H1 (cell line): ENCODE results near the gene KCNJ12. TPM values are rescaled to one million over a fixed set of nuclear protein-coding genes. Genes with fewer than 3 reads are reported as not detected.
"Not testable (repeated sequence)": the region's sequence is repeated elsewhere in the genome, so short reads cannot be mapped to it uniquely, and the experiment has no call there.

Experiments used
- CTCF ChIA-PET: fragments of 300-600 bp; sonication (Branson Sonifier 250); formaldehyde crosslinking; loops from one replicate; lab custom pipeline; 2021; ENCODE audit not compliant: partially characterized antibody; lab: Charles Lee
- POLR2A ChIA-PET: fragments of 300-600 bp; sonication (Branson Sonifier 250); formaldehyde crosslinking; loops from one replicate; lab custom pipeline; 2021; ENCODE audit warnings: inconsistent platforms; ENCODE audit not compliant: partially characterized antibody; lab: Charles Lee
- DNase-seq, 2 experiments: peaks; one replicate each; pipeline versions ENCODE4 v3.0.0 to v3.0.0-alpha.2; 2010 to 2022; ENCODE audit warnings: low spot score in 2 of 2, low read depth in 1 of 2, mixed read lengths in 1 of 2
- FAIRE-seq: peaks from 2 replicates; lab custom pipeline; 2011; peaks lifted over from hg19 to GRCh38; lab: Jason Lieb, UNC
- H2AFZ ChIP-seq: 2 replicates; pipeline ENCODE4 v1.8.1; 2012; ENCODE audit warnings: low read length, inconsistent platforms
- H2AK5ac ChIP-seq: 2 replicates; pipeline ENCODE4 v1.6.1; 2013; ENCODE audit warnings: low read depth, low read length
- H2BK120ac ChIP-seq: replicated peaks from 2 replicates; pipeline ENCODE3; 2013; ENCODE audit warnings: low read depth, low read length, inconsistent platforms
- H2BK12ac ChIP-seq: 2 replicates; pipeline ENCODE4 v1.6.1; 2013; ENCODE audit warnings: low read depth, low read length
- H2BK15ac ChIP-seq: 2 replicates; pipeline ENCODE4 v1.6.1; 2013; ENCODE audit warnings: low read length
- H2BK20ac ChIP-seq: 2 replicates; pipeline ENCODE4 v1.6.1; 2013; ENCODE audit warnings: low read length
- H2BK5ac ChIP-seq: 2 replicates; pipeline ENCODE4 v1.6.1; 2013; ENCODE audit warnings: low read depth, low read length
- H3K14ac ChIP-seq: 2 replicates; pipeline ENCODE4 v1.6.1; 2013; ENCODE audit warnings: inconsistent platforms; ENCODE audit not compliant: insufficient read length
- H3K18ac ChIP-seq: 2 replicates; pipeline ENCODE4 v1.6.1; 2013; ENCODE audit warnings: low read length; ENCODE audit errors: extremely low read depth
- H3K23ac ChIP-seq: 2 replicates; pipeline ENCODE4 v1.6.1; 2013; ENCODE audit warnings: inconsistent platforms; ENCODE audit not compliant: insufficient read length
- H3K23me2 ChIP-seq: 2 replicates; pipeline ENCODE4 v1.6.1; 2013; ENCODE audit warnings: low read depth, low read length
- H3K27ac ChIP-seq: 2 replicates; pipeline ENCODE4 v1.6.1; 2011; ENCODE audit warnings: low read depth, low read length, inconsistent platforms
- H3K27me3 ChIP-seq, 4 experiments: replicated peaks in 1 of 4; 1 replicate in 1 of 4; 2 replicates in 3 of 4; pipeline versions ENCODE4 v1.6.1 to v1.8.1; 2011 to 2013; ENCODE audit warnings: low read length in 3 of 4, mild to moderate bottlenecking in 3 of 4, inconsistent platforms in 2 of 4, mixed read lengths in 2 of 4, moderate library complexity in 1 of 4; ENCODE audit not compliant: control insufficient read depth in 3 of 4, insufficient read depth in 3 of 4; ENCODE audit errors: extremely low read depth in 1 of 4
- H3K36me3 ChIP-seq, 4 experiments: 2 replicates each; pipeline versions ENCODE4 v1.6.1 to v1.8.1; 2011 to 2013; ENCODE audit warnings: mild to moderate bottlenecking in 4 of 4, low read length in 3 of 4, moderate library complexity in 2 of 4, control low read depth in 1 of 4, inconsistent platforms in 1 of 4; ENCODE audit not compliant: insufficient read depth in 4 of 4, control insufficient read depth in 2 of 4
- H3K4ac ChIP-seq: replicated peaks from 2 replicates; pipeline ENCODE3; 2013; ENCODE audit warnings: low read length, low read depth, mixed read lengths, inconsistent platforms; ENCODE audit not compliant: insufficient read length
- H3K4me1 ChIP-seq, 4 experiments: replicated peaks in 1 of 4; 1 replicate in 1 of 4; 2 replicates in 3 of 4; pipeline versions ENCODE4 v1.6.1 to v1.8.1; 2011 to 2013; ENCODE audit warnings: low read length in 3 of 4, inconsistent platforms in 2 of 4, mixed read lengths in 1 of 4; ENCODE audit not compliant: insufficient read depth in 4 of 4, control insufficient read depth in 3 of 4
- H3K4me2 ChIP-seq, 2 experiments: 2 replicates each; pipeline versions ENCODE4 v1.6.1 to v1.8.1; 2011 to 2013; ENCODE audit warnings: low read depth in 2 of 2, low read length in 2 of 2, control low read depth in 1 of 2, inconsistent platforms in 1 of 2, mild to moderate bottlenecking in 1 of 2; ENCODE audit not compliant: insufficient read depth in 1 of 2
- H3K4me3 ChIP-seq, 4 experiments: fragments of 200-600, 300-600 bp in 1 of 4; sonication (generic), shearing (Covaris generic), sonication (Bioruptor Twin) in 1 of 4; 2 replicates each; pipeline versions ENCODE4 v1.5.1 to v1.8.1; 2011 to 2016; ENCODE audit warnings: low read length in 4 of 4, low read depth in 3 of 4, control low read depth in 2 of 4, inconsistent platforms in 2 of 4, mild to moderate bottlenecking in 2 of 4, mixed read lengths in 1 of 4, moderate library complexity in 1 of 4; ENCODE audit not compliant: insufficient read depth in 2 of 4; ENCODE audit errors: extremely low read depth in 1 of 4
- H3K56ac ChIP-seq: replicated peaks from 2 replicates; pipeline ENCODE3; 2013; ENCODE audit warnings: low read depth, mild to moderate bottlenecking, mixed read lengths, low read length, inconsistent platforms; ENCODE audit not compliant: insufficient read length
- H3K79me1 ChIP-seq: 2 replicates; pipeline ENCODE4 v1.6.1; 2013; ENCODE audit warnings: low read depth, low read length, control low read depth
- H3K79me2 ChIP-seq, 2 experiments: 2 replicates each; pipeline versions ENCODE4 v1.6.1 to v1.8.1; 2012 to 2013; ENCODE audit warnings: low read length in 2 of 2, mild to moderate bottlenecking in 2 of 2, inconsistent platforms in 1 of 2; ENCODE audit not compliant: insufficient read depth in 2 of 2, control insufficient read depth in 1 of 2
- H3K9ac ChIP-seq, 4 experiments: replicated peaks in 1 of 4; 1 replicate in 1 of 4; 2 replicates in 3 of 4; pipeline versions ENCODE4 v1.6.1 to v1.8.1; 2011 to 2013; ENCODE audit warnings: low read depth in 3 of 4, low read length in 3 of 4, control low read depth in 2 of 4, mild to moderate bottlenecking in 2 of 4, moderate library complexity in 2 of 4, inconsistent platforms in 1 of 4; ENCODE audit errors: extremely low read depth in 1 of 4
- H3K9me3 ChIP-seq, 2 experiments: 2 replicates each; pipeline versions ENCODE4 v1.6.1 to v1.8.1; 2012 to 2013; ENCODE audit warnings: mild to moderate bottlenecking in 2 of 2, moderate library complexity in 2 of 2, control low read depth in 1 of 2, inconsistent platforms in 1 of 2, low read depth in 1 of 2, low read length in 1 of 2, mixed read lengths in 1 of 2; ENCODE audit not compliant: insufficient read depth in 2 of 2
- H4K20me1 ChIP-seq, 2 experiments: replicated peaks in 1 of 2; 2 replicates each; pipeline versions ENCODE3 to v1.8.1; 2011 to 2013; ENCODE audit warnings: inconsistent platforms in 2 of 2, low read length in 2 of 2, mild to moderate bottlenecking in 1 of 2; ENCODE audit not compliant: insufficient read depth in 2 of 2, control insufficient read depth in 1 of 2
- H4K5ac ChIP-seq: 2 replicates; pipeline ENCODE4 v1.6.1; 2013; ENCODE audit warnings: low read length, low read depth, mixed read lengths, inconsistent platforms; ENCODE audit not compliant: insufficient read length
- H4K8ac ChIP-seq: 2 replicates; pipeline ENCODE4 v1.8.0; 2013; ENCODE audit warnings: mild to moderate bottlenecking, moderate library complexity, low read length, inconsistent platforms; ENCODE audit not compliant: insufficient read depth; ENCODE audit errors: extremely low read depth
- H4K91ac ChIP-seq: replicated peaks from 2 replicates; pipeline ENCODE3; 2013; ENCODE audit warnings: low read length, mixed read lengths, inconsistent platforms; ENCODE audit not compliant: insufficient read length
- WGBS, 2 experiments: shearing (Covaris generic) in 1 of 2; methylation state at CpG; one replicate each; pipeline versions ENCODE4 v1.1.6 to v1.1.7; 2013 to 2015; ENCODE audit warnings: low lambda C conversion rate in 2 of 2, mixed read lengths in 2 of 2, inconsistent platforms in 1 of 2, low coverage in 1 of 2, missing lambda C conversion rate in 1 of 2; ENCODE audit not compliant: insufficient replicate concordance in 2 of 2, insufficient coverage in 1 of 2, insufficient read length in 1 of 2; ENCODE audit errors: extremely low coverage in 1 of 2, missing lambda C conversion rate in 1 of 2; 5-methylcytosine and 5-hydroxymethylcytosine counted together
- polyA plus RNA-seq, 7 experiments: library from polyadenylated mRNA; depleted of rRNA in 3 of 7; stranded (reverse) in 5 of 7; unstranded in 2 of 7; fragments of >200 nt in 5 of 7; fragments of 200-250 nt in 2 of 7; gene quantifications; 1 replicate in 5 of 7; 2 replicates in 1 of 7; 4 replicates in 1 of 7; pipeline versions ENCODE4 v1.2.1 to v1.2.3, GENCODE V29; 2011 to 2013; ENCODE audit warnings: missing spikeins in 2 of 7, mixed read lengths in 2 of 7
- total RNA-seq: library from RNA; stranded (reverse); fragmentation: NEBNext Ultra II Directional; extraction: Animal tissue kit (Norgen Biotek cat#: 25700); gene quantifications from 2 replicates; pipeline ENCODE4 v1.2.1, GENCODE V29; 2021

Gene KCNJ12
- total and polyA plus RNA-seq, 2 of the 8 experiments (the other 6 are each of a cell fraction or from before 2014, with no cell fraction given) = 1.2 to 1.5 TPM

DNA sequence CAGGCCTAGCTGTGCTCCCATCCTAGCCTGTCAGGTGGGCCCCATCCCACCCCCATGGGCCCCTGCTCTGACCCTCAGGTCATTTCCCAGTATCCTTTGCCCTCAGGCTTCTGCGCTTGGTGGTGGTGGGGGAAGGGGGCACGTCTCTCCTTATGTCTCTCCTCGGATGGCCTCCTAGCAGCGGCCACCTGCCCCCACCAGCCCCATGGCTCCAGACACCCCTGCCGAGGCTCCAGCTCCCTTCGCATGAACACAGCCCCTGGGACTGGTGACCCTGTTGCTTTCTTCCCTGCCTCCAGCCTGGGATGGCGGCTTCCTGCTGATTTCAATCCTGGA is 27.3 kb upstream of the KCNJ12 start:
- H3K4me1 ChIP-seq, H3K23ac ChIP-seq, H3K4me3 ChIP-seq, H3K4ac ChIP-seq, H2BK12ac ChIP-seq, H2BK120ac ChIP-seq, H2AFZ ChIP-seq, H3K9ac ChIP-seq, H3K18ac ChIP-seq, H3K23me2 ChIP-seq, H3K9me3 ChIP-seq, H3K27ac ChIP-seq, H3K4me2 ChIP-seq, H2BK20ac ChIP-seq, H3K36me3 ChIP-seq, H4K5ac ChIP-seq, H3K14ac ChIP-seq, H3K79me1 ChIP-seq, H3K27me3 ChIP-seq, H3K79me2 ChIP-seq, H4K8ac ChIP-seq, H2BK15ac ChIP-seq, H2BK5ac ChIP-seq, DNase-seq, H4K91ac ChIP-seq, H3K56ac ChIP-seq, FAIRE-seq, H2AK5ac ChIP-seq, CTCF ChIA-PET, POLR2A ChIA-PET, H4K20me1 ChIP-seq: not testable (repeated sequence)
- 89% methylated on average over 4 of the region's 7 CpGs; no CpG with 5 or more reads in 1 of the 2 experiments for WGBS, 2 experiments

DNA sequence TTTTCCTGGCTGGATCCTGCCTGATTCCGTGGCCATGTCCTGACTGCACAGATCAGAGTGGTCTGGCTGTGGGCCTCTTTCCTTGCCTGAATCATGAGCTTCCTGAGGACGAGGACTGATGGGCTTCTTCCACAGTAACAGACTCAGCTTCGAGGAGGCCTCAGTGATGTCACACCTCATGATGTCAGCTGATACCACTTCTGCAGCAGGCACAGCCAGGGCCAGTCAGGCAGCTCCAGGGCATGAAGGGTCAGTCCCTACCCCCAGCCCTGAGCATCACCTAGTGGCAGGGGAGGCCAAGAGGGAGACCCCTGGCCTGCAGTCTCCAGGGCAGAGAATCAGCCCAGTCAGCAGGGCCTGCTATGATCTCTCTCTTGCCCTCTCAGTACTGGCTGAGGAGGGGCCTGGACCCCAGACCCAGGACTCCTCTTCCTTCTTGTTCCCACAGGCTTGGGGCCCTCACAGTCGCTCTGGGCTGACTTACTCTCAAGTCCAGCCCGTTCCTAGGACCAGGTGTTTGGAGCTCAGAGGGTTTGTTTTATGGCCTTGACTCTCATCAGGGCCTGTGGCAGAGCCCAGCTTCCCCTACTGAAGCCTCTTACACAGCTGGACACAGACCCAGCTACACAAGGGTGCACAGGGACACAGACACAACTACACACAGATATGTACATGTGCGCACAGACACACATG is 26.7 kb upstream of the KCNJ12 start:
- H4K8ac ChIP-seq, H3K36me3 ChIP-seq, H3K79me2 ChIP-seq, H3K23ac ChIP-seq, H3K27me3 ChIP-seq, H4K91ac ChIP-seq, H3K56ac ChIP-seq, H3K4me2 ChIP-seq, CTCF ChIA-PET, DNase-seq, H3K14ac ChIP-seq, H2BK120ac ChIP-seq, H3K9ac ChIP-seq, H3K18ac ChIP-seq, H2AK5ac ChIP-seq, FAIRE-seq, H2BK15ac ChIP-seq, POLR2A ChIA-PET, H2AFZ ChIP-seq, H3K4me1 ChIP-seq, H3K79me1 ChIP-seq, H2BK20ac ChIP-seq, H3K4me3 ChIP-seq, H3K27ac ChIP-seq, H3K4ac ChIP-seq, H2BK5ac ChIP-seq, H3K9me3 ChIP-seq, H4K5ac ChIP-seq, H2BK12ac ChIP-seq, H3K23me2 ChIP-seq, H4K20me1 ChIP-seq: not testable (repeated sequence)
- whole genome bisulfite sequencing, 2 experiments = 83% methylated on average over 5 of the region's 6 CpGs; no CpG with 5 or more reads in 1 of the 2 experiments
